Measurements from ENCODE around the gene NUDCD3.

NUDCD3 gene

GRCh38 chr7:44482502-44483485 lies 7.7 kb downstream of the NUDCD3 start:
- Mint-ChIP-seq H3K27me3 (no peaks in the 10 kb centered on the region), H3K4me1 (peaks cover 17 to 43% of the 10 kb centered on the region in 2 donors), H3K4me3 (no peak overlapping the region), H3K27ac (no peak overlapping the region), H3K36me3 (peaks cover 47 to 67% of the 10 kb centered on the region in 2 donors), H3K9me3 (peaks cover 15 to 17% of the 10 kb centered on the region in 2 donors)
- ATAC-seq (replicated peaks) (no peak), DNase-seq (no peak)

- ATAC-seq (replicated peaks), result no peak
- Mint-ChIP-seq H3K4me1 (peaks cover 14 to 37% of the 10 kb centered on the region in 2 donors), H3K27ac (no peak overlapping the region), H3K9me3 (peaks cover 7 to 9% of the 10 kb centered on the region in 2 donors), H3K4me3 (no peak overlapping the region), H3K36me3 (peaks cover 45 to 67% of the 10 kb centered on the region in 2 donors), H3K27me3 (no peaks in the 10 kb centered on the region)
- no peak for DNase-seq
Observed at GRCh38 chr7:44477938-44478337, 12.5 kb downstream of the NUDCD3 start.

DNA sequence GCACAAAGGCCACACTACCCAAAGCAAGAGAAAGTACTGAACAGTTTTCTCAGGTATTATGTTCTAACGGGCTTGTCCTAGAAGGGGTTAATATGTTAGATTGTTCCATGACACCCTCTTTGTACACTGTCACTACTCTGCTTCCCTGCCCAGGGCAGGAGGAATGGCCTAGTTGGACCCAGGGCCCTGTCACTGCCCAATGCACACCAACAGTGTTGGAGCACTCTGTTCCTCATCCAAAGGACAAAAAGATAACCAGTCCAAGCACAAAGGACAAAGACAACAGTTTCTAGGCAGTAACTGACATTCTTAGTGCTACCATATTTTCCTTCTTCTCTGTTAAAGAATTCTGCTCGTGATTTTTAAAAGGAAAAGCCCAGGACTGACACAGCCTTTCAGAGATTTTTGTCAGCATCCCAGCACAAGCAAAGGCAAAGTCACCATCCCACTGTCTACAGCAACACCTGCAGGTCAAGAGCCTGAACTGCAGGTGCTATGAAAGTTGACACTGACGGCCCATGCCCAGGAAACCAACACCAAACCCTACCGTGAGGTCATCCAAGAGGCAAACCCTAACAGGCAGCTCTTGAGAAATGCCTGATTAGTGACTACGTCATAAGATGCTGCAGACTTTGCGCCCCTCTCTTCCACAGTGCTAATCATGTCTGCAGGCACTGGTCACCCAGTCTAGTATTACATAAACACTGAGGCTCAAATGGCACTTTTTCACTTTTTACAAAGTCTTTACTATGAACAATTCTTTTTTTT lies 13.2 kb downstream of the NUDCD3 start:
- H3K4me1 Mint-ChIP-seq, result peaks cover 10 to 32% of the 10 kb centered on the region in 2 donors
- no peaks in the 10 kb centered on the region for H3K27me3 Mint-ChIP-seq
- H3K4me3 Mint-ChIP-seq, result no peak overlapping the region
- peaks cover 42 to 65% of the 10 kb centered on the region in 2 donors for H3K36me3 Mint-ChIP-seq
- H3K27ac Mint-ChIP-seq, result no peak overlapping the region
- peaks cover under 1 to 3% of the 10 kb centered on the region in 2 donors for H3K9me3 Mint-ChIP-seq
- ATAC-seq (replicated peaks), result peak; percentile 89 to 90
- peak; percentile 39 for DNase-seq

GRCh38 chr7:44476313-44476712 lies 14.1 kb downstream of the NUDCD3 start:
- ATAC-seq (replicated peaks) (no peak), DNase-seq (no peak)
- H3K4me1 Mint-ChIP-seq, result peaks cover 16 to 37% of the 10 kb centered on the region in 2 donors
- peaks cover 0 to 3% of the 10 kb centered on the region in 2 donors for H3K9me3 Mint-ChIP-seq
- no peak overlapping the region for H3K4me3 Mint-ChIP-seq
- H3K27ac Mint-ChIP-seq, result no peak overlapping the region
- H3K27me3 Mint-ChIP-seq, result no peaks in the 10 kb centered on the region
- H3K36me3 Mint-ChIP-seq, result peaks cover 43 to 64% of the 10 kb centered on the region in 2 donors

DNA sequence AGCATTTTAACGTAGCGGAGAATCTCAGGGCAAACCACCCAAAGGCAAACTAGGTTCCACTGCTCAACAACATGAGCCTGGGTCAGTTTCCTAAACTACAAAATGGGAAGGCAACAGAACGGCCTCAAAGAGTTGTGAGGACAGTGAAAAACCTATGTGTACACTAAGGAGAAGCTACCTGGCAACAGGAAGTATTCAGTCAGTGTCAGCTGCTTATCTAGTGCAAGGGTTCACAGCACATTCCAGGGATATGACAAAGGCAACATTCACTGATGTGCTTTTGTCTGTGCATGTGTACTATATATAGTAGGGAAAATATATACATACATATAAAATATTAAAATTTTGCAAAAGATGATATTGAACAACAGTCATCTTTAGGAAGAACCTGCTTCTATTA lies 17.2 kb downstream of the NUDCD3 start:
- H3K4me1 Mint-ChIP-seq, result peaks cover 29 to 55% of the 10 kb centered on the region in 2 donors
- no peak for DNase-seq
- no peaks in the 10 kb centered on the region for H3K9me3 Mint-ChIP-seq
- no peak overlapping the region for H3K27ac Mint-ChIP-seq
- peaks cover 40 to 68% of the 10 kb centered on the region in 2 donors for H3K36me3 Mint-ChIP-seq
- no peak overlapping the region for H3K4me3 Mint-ChIP-seq
- ATAC-seq (replicated peaks), result no peak
- no peaks in the 10 kb centered on the region for H3K27me3 Mint-ChIP-seq

DNA sequence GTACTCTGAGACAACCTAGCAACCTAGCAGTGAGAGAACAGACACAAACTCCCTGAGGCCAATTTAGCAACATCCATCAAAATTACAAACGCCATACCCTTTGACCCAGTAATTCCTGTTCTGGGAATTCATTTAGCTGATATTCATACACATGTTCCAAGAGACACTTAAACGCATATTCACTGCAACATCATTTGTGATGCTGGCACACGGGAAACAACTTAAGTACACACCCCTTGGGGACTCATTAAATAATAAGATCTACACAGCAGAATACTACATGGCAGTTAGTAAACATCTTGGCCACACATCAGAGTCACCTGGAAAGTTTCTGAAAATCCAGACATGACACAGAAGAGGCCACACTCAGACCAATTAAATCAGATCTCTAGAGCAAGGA lies 17.6 kb downstream of the NUDCD3 start:
- Mint-ChIP-seq H3K27ac (no peak overlapping the region), H3K27me3 (no peaks in the 10 kb centered on the region), H3K9me3 (no peaks in the 10 kb centered on the region), H3K4me3 (no peak overlapping the region), H3K4me1 (peaks cover 29 to 55% of the 10 kb centered on the region in 2 donors), H3K36me3 (peaks cover 43 to 72% of the 10 kb centered on the region in 2 donors)
- ATAC-seq (replicated peaks), result no peak
- DNase-seq, result no peak

- ATAC-seq (replicated peaks) (no peak), DNase-seq (no peak)
- Mint-ChIP-seq H3K9me3 (no peaks in the 10 kb centered on the region), H3K4me1 (peaks cover 30 to 54% of the 10 kb centered on the region in 2 donors), H3K4me3 (no peak overlapping the region), H3K36me3 (peaks cover 44 to 75% of the 10 kb centered on the region in 2 donors), H3K27me3 (no peaks in the 10 kb centered on the region), H3K27ac (no peak overlapping the region)
Observed at GRCh38 chr7:44471850-44472249, 18.6 kb downstream of the NUDCD3 start.

DNA sequence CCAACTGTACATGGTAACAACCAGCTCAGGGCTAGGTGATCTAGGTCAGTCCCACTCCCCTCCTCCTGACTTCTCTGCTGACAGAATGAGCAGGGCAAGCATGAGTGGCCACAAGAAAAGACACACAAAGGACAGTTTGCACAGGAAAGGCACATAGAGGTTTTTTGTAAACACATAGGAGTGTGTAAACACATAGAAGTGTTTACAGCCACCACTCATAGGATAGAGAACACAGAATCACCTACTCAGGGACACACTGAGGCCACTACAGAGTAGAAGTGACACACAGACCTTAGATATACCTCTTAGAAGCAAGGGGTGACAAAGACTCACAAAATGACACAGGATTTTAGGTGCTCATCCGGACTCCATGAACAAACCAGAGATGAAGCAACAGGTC lies 19.0 kb downstream of the NUDCD3 start:
- Mint-ChIP-seq H3K36me3 (peaks cover 40 to 76% of the 10 kb centered on the region in 2 donors), H3K4me3 (no peak overlapping the region), H3K27ac (peak overlapping the region; percentile 75), H3K4me1 (peaks cover 29 to 54% of the 10 kb centered on the region in 2 donors), H3K27me3 (no peaks in the 10 kb centered on the region), H3K9me3 (no peaks in the 10 kb centered on the region)
- no peak for ATAC-seq (replicated peaks)
- DNase-seq, result no peak

GRCh38 chr7:44470628-44471245 lies 19.7 kb downstream of the NUDCD3 start:
- DNase-seq, result no peak
- Mint-ChIP-seq H3K27ac (no peak overlapping the region), H3K27me3 (no peaks in the 10 kb centered on the region), H3K36me3 (peaks cover 36 to 71% of the 10 kb centered on the region in 2 donors), H3K9me3 (no peaks in the 10 kb centered on the region), H3K4me1 (peaks cover 28 to 56% of the 10 kb centered on the region in 2 donors), H3K4me3 (no peak overlapping the region)
- no peak for ATAC-seq (replicated peaks)

- DNase-seq (no peak), ATAC-seq (replicated peaks) (no peak)
- H3K4me1 Mint-ChIP-seq, result peaks cover 29 to 52% of the 10 kb centered on the region in 2 donors
- peaks cover 32 to 73% of the 10 kb centered on the region in 2 donors for H3K36me3 Mint-ChIP-seq
- no peaks in the 10 kb centered on the region for H3K27me3 Mint-ChIP-seq
- H3K4me3 Mint-ChIP-seq, result no peak overlapping the region
- H3K27ac Mint-ChIP-seq, result no peak overlapping the region
- no peaks in the 10 kb centered on the region for H3K9me3 Mint-ChIP-seq
Observed at GRCh38 chr7:44470135-44470479, 20.4 kb downstream of the NUDCD3 start.

DNA sequence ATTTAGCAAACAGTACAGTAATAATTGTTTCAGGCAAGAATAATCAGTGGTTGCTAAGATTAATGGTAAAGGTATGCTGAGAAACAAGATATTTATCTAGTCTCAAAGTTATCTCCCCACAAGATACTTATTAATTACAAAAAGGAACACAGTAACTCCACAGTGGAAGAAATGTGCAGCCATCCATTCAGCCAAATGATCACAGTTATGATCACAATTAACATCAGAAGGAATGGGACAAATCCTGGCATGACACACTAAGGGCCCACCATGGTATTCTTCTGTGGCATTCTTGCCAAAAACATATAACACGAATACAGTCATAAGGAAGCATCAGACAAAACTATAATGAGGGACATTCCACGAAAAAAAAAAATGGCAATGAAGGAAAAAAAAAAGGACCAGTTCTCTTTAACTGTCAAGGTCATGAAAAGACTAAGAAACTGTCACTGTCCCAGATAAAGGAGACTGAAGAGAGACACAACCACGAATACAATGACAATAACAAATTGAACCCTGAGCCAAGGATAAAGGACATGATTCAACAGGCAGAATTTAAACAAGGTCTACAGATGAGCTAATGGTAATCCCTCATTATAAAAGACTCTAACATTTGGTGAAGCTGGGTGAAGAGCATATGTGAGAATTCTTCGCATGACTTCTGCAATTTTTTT lies 20.9 kb downstream of the NUDCD3 start:
- DNase-seq (no peak), ATAC-seq (replicated peaks) (no peak)
- H3K27ac Mint-ChIP-seq, result no peak overlapping the region
- H3K9me3 Mint-ChIP-seq, result no peaks in the 10 kb centered on the region
- H3K4me1 Mint-ChIP-seq, result peaks cover 31 to 56% of the 10 kb centered on the region in 2 donors
- peaks cover 34 to 72% of the 10 kb centered on the region in 2 donors for H3K36me3 Mint-ChIP-seq
- H3K27me3 Mint-ChIP-seq, result no peaks in the 10 kb centered on the region
- H3K4me3 Mint-ChIP-seq, result no peak overlapping the region

DNA sequence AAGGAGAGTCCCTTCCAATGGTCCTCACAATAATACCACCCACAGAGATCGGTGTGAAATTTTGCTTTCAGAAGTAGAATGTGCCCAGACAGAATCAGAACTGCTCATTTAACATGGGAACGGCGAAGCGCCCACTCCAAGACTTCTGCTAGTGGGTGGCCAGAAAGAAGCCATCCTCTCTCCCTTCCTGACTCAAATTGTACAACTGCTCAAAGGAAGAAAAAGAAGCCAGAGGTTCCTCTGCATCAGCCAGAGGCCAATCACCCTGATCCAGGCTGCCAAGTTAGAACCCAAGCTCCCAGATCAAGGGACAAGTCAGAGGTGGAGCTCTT lies 23.3 kb downstream of the NUDCD3 start:
- peaks cover 41 to 64% of the 10 kb centered on the region in 2 donors for H3K4me1 Mint-ChIP-seq
- H3K36me3 Mint-ChIP-seq, result peaks cover 30 to 67% of the 10 kb centered on the region in 2 donors
- H3K27ac Mint-ChIP-seq, result peak overlapping the region; percentile 31

DNA sequence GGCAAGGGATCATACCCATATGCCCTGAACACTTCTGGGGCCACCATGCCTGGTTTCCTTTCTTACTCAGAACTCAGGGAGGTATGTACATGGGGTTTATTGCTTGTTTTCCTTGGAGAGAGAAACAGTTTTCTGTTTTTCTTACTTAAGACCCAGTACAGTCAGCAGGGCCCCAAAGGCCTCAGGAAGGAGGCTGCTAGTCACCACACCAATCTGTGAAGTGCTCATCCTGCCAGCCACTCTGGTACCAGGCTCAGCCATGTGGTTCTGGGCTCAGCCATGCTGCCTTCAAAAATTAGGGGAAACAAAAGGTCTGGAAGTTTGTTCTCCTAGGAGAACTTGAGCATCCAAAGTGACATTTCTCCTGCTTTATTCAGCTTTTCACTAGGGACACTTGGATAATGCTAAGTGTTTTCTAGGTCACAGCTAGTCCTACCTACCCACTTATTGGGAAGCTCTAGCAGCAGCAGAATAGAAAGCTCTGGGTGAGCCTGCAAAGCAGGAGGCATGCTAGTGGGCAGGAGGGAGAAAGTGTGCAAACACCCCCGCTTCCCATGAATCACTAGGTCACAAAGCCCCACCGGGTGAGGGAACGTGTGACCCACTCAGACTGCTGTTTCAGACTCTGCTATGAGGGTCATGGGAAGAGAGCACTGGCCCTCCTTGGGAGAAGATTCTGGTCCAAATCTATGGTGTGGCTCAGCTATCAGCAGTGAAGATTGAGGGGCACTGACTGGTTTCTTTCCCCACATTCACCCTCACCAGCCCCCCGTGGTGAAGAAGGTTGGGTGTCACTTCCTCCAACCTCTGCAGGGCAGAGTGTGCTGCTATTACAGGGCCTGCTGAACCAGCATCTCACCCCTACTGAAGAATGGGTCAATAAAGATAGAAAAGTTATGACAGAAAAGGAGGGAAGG lies 23.9 kb downstream of the NUDCD3 start:
- Mint-ChIP-seq H3K4me3 (no peak overlapping the region), H3K4me1 (peaks cover 42 to 66% of the 10 kb centered on the region in 2 donors), H3K27ac (no peak overlapping the region), H3K9me3 (no peaks in the 10 kb centered on the region), H3K36me3 (peaks cover 30 to 67% of the 10 kb centered on the region in 2 donors), H3K27me3 (no peaks in the 10 kb centered on the region)
- no peak for DNase-seq
- ATAC-seq (replicated peaks), result no peak

More for the DNA sequence above, 23.3 kb downstream of the NUDCD3 start:
- H3K27me3 Mint-ChIP-seq, result no peaks in the 10 kb centered on the region
- no peak overlapping the region for H3K4me3 Mint-ChIP-seq
- ATAC-seq (replicated peaks) (no peak), DNase-seq (no peak)
- no peaks in the 10 kb centered on the region for H3K9me3 Mint-ChIP-seq

All from stimulated activated naive B cell treated with anti-CD40 and anti-IgM and Interleukin-4, amounts not matched to agents 10 μg/mL and 1 μg/mL and 100 μg/mL, for 72 hours (primary cell).